NCI-H82 (cell line): Measurements from ENCODE around the gene SMARCB1.
A peak's percentile ranks its signal among the peaks of the same experiment; 100 is the strongest.

Experiments used
- DNase-seq: peaks from one replicate; lab custom pipeline; 2025; lab: John Stamatoyannopoulos, UW

The SMARCB1 gene

GRCh38 chr22:23786752-23787599 lies at the start of gene SMARCB1:
Gene SMARCB1, plus strand, starts transcription at chr22:23786966. Its CDS starts 204 bp downstream, at chr22:23787170.
- DNase-seq = peak; percentile 92

- DNase-seq = no peak
Observed at GRCh38 chr22:23737696-23738095, 49.1 kb upstream of the SMARCB1 start.

GRCh38 chr22:23742505-23743264 lies 44.1 kb upstream of the SMARCB1 start:
- DNase-seq = no peak

- DNase-seq = no peak
Observed at GRCh38 chr22:23743303-23743705, 43.5 kb upstream of the SMARCB1 start.

GRCh38 chr22:23744001-23744400 lies 42.8 kb upstream of the SMARCB1 start:
- no peak for DNase-seq

- no peak for DNase-seq
Observed at GRCh38 chr22:23744485-23744884, 42.3 kb upstream of the SMARCB1 start.

- no peak for DNase-seq
Observed at GRCh38 chr22:23745791-23746190, 41.0 kb upstream of the SMARCB1 start.

GRCh38 chr22:23749841-23750301 lies 36.9 kb upstream of the SMARCB1 start:
- no peak for DNase-seq

GRCh38 chr22:23750367-23750713 lies 36.4 kb upstream of the SMARCB1 start:
- no peak for DNase-seq

- peak; percentile 90 for DNase-seq
Observed at GRCh38 chr22:23750714-23751440, 35.9 kb upstream of the SMARCB1 start, which contains the start of gene ZNF70. Gene ZNF70, minus strand, starts transcription at chr22:23751112. Its CDS starts 5,972 bp downstream, at chr22:23745140.

GRCh38 chr22:23751441-23751996 lies 35.2 kb upstream of the SMARCB1 start:
- peak; percentile 53 for DNase-seq

GRCh38 chr22:23752090-23752691 lies 34.6 kb upstream of the SMARCB1 start:
- no peak for DNase-seq

GRCh38 chr22:23752750-23753149 lies 34.0 kb upstream of the SMARCB1 start:
- no peak for DNase-seq

GRCh38 chr22:23753385-23753784 lies 33.4 kb upstream of the SMARCB1 start:
- DNase-seq = no peak

GRCh38 chr22:23754220-23754919 lies 32.4 kb upstream of the SMARCB1 start, which contains the start of gene VPREB3:
Gene VPREB3, minus strand, starts transcription at chr22:23754425. Its CDS starts 62 bp downstream, at chr22:23754363.
- no peak for DNase-seq

- no peak for DNase-seq
Observed at GRCh38 chr22:23754980-23755636, 31.7 kb upstream of the SMARCB1 start.

GRCh38 chr22:23755711-23756110 lies 31.1 kb upstream of the SMARCB1 start:
- no peak for DNase-seq

- peak; percentile 92 for DNase-seq
Observed at GRCh38 chr22:23756891-23757290, 29.9 kb upstream of the SMARCB1 start.

GRCh38 chr22:23759566-23759965 lies 27.2 kb upstream of the SMARCB1 start:
- no peak for DNase-seq

- DNase-seq = no peak
Observed at GRCh38 chr22:23760056-23760455, 26.7 kb upstream of the SMARCB1 start.
